HG02763 (cell line): ENCODE data around the gene FEM1C.

Source experiments
- ATAC-seq: cut with Tn5 transposase; IDR thresholded peaks from one replicate; pipeline ENCODE4 v1.9.1; 2021; ENCODE audit warnings: mild to moderate bottlenecking, moderate library complexity; ENCODE audit not compliant: unreplicated experiment

FEM1C gene

GRCh38 chr5:115558388-115558956 is 13.9 kb upstream of the FEM1C start:
- ATAC-seq = no peak

DNA sequence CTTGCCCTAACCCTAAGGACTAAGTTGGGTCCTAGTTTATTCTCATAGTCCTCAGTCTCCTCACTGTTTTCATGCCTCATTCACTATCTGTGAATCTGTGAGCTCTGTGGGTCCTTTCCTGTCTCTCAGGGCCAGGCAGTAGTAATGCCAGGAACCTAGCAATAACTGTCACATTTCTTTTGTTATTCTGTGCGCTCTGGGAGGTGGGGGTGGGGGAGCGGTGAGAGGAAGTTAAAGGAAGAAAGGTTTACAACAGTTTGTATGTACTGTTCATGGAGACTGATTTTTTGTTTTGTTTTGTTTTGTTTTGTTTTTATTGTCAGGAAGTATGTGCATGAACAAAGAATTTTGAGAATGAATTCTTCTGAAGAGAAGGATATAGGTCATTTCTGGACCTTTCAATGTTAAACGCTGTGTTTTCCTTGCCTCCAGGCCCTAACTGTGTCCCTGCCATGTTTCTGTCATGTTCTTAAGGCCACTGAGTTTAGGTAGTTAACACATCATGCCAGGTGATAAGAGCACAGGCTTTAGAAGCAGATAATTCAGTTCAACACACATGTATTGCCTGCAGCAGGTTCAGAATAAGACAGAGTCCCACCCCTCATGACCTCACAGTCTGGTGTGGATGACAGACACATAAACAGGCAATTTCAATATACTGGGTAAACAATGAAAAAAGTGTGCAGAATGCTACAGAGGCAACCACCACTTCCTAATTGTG is 13.3 kb upstream of the FEM1C start:
- no peak for ATAC-seq

GRCh38 chr5:115556276-115556675 is 11.7 kb upstream of the FEM1C start:
- no peak for ATAC-seq

- no peak for ATAC-seq
These were observed 10.6 kb upstream of the FEM1C start for GRCh38 chr5:115555084-115555633.

DNA sequence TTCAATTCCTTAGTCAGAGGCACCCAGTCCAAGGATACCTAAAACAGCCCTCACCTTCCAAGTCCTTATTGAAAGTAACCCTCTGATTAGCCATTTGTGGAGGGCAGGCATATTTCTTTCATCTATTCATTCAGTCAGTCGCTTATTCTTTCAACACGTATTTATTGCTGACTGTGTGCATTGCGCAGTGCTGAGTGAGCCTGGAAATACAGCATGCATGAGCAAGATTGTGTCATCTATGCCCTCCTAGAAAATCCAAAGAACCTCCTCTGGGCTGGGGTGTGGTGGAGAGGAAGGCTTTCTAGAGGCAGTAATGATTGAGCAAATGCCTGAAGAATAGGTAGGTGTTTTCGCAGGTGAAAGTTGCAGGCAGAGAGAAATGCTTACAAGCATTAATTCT is 8.5 kb upstream of the FEM1C start:
- no peak for ATAC-seq

GRCh38 chr5:115551415-115551814 is 6.8 kb upstream of the FEM1C start:
- ATAC-seq = no peak

- no peak for ATAC-seq
These were observed 4.6 kb upstream of the FEM1C start for GRCh38 chr5:115549154-115549553.

- no peak for ATAC-seq
These were observed 4.1 kb upstream of the FEM1C start for GRCh38 chr5:115548683-115549082.

DNA sequence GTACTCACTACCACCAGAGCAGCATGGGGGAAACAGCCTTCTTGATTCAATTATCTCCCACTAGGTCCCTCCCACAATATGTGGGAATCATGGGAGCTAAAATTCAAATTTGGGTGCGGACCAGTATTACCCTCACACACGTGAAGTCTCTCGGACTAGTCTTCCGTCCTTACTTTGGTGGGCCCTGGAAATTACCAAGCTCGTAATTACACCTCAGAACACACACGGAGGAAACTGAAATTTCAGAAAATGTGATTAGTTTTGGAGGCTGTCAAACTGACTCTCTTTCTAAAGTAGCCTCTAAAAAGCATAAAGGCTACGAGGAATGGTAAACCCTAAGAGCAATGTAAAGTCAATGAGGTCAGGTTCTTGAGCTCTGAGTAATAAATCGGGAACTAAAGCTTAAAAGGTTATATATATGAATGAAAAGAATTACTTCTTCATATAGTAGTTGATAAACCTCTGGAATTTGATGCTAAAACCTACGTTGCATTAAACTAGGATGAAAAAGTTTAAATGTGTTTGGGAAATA is 842 bp upstream of the FEM1C start:
- no peak for ATAC-seq

- no peak for ATAC-seq
These were observed 536 bp downstream of the FEM1C start for GRCh38 chr5:115544043-115544435.

DNA sequence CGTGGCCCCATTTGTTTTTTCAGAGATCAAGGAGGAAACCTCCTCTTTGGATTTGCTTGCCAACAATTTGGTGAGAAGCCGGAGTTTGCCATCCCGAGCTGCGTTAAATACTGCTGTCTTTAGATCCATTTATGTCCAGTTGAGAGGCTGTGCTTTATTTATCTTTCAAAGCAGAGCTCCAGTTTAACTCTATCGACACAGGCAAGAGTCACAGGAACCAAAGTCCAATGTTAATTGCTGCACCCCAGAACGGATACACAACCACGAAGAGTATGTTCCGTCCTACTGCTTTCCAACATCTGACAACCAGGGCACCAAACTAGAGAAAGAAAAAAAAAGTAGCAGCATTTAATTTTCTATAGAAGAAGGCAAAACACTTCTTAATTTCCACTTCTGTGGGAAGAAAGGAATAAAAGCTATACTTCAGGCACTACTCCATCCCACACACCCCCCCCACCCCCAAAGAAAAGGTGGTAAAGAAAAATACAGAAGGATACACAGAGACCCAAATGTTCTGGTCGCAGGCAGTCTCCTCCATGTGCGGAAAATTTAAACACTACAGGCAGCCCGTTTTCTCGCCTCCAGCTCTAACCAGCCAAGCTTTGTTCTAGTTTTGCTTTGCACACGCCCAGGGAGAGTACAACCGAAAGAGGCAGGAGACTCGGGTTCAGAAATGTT is 1.1 kb downstream of the FEM1C start:
- peak; percentile 31 for ATAC-seq

DNA sequence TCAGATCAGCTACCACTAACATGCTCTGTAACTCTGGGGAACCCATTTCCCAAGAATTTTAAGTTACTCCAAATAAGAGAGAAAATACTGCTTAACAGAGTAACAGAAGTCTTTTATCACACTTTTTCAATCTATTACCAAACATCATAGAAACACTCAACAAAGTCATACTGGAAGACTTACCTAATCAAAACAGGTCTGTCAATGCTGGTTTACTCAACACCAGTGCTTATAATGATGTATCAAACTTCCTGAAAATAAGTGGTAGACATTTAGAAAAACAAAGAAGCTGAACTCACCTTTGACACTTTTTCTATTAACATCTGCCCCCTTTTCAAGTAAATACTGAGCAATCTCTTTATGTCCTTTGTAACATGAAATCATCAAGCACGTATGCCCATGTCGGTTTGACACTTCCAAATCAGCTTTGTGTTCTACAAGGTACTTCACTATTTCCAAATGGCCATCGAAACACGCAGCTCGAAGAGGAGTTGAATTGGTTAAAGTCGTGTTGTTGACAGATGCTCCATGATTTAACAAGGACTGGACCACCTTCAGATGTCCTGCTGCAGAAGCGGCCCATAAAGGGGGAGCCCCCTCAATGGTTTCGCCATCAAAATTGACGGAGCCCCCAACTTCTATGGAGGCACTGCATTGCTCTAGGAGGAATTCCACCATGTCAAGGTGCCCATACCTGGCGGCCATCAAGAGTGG is 1.8 kb downstream of the FEM1C start:
- no peak for ATAC-seq

- ATAC-seq = no peak
These were observed 2.5 kb downstream of the FEM1C start for GRCh38 chr5:115542086-115542485.

DNA sequence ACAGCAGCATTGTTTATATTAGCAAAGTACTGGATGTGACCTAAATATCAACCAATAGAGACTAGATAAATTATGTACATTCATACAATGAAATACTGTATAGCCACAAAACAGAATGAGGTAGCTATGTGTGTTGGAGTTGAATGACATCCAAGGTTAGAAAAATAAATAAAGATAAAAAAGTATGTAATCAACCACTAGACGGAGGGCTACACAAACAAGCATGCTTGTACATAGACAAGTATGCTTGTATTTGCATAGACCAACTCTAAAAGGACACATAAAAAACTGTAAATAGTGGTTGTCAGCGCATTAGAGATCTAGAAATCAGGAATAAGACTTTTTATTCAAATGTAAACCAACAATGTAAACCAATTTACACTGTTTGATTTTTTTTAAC is 3.0 kb downstream of the FEM1C start:
- ATAC-seq = no peak

GRCh38 chr5:115535479-115536035 is 9.0 kb downstream of the FEM1C start:
- ATAC-seq = no peak

DNA sequence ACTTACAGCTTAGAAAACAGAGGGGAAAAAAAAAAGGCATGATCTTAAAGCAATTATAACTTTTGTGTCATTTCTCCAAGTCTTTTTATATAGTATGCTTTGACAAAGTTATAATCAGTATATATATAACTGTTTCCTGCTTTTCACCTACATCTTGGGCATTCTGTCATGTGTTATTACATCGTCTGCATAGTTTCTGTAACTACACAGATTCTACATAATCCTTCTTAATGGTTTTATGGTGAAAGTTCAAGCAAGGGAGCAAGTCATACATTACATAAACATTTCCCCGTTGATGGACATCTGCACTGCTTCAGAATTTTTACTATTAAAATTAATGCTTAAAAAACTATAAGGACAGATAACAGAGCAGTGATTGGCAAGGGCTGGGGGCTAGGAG is 12.1 kb downstream of the FEM1C start:
- no peak for ATAC-seq

- ATAC-seq = no peak
These were observed 12.7 kb downstream of the FEM1C start for GRCh38 chr5:115531787-115532367.

- ATAC-seq = no peak
These were observed 13.2 kb downstream of the FEM1C start for GRCh38 chr5:115531380-115531779.

DNA sequence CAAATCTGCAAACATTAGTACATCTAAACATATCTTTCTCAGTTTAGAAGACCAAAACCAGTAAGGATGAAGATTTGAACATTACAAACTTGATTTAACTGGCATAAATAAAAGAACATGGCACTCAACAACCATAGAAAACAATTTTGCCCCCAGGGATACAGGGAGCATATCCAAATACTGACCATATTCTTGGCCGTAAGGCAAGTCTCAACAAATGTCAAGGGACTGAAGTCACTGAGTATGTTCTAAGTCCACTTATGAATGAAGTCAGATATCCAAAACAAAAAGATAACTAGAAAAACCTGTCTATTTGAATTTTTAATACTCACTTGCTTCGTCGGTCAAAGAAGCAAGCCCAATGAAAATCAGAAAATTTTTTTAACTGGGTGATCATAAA is 14.1 kb downstream of the FEM1C start:
- no peak for ATAC-seq

GRCh38 chr5:115526604-115527003 is 18.0 kb downstream of the FEM1C start:
- ATAC-seq = no peak
